Measurements from ENCODE around the gene TTLL5. TPM values are rescaled to one million over a fixed set of nuclear protein-coding genes. Genes with fewer than 3 reads are reported as not detected.

The TTLL5 gene
- total and polyA plus RNA-seq, 2 donors (not counting 1 experiment from before 2014, with no cell fraction given), result 16.1 to 23.8 TPM

DNA sequence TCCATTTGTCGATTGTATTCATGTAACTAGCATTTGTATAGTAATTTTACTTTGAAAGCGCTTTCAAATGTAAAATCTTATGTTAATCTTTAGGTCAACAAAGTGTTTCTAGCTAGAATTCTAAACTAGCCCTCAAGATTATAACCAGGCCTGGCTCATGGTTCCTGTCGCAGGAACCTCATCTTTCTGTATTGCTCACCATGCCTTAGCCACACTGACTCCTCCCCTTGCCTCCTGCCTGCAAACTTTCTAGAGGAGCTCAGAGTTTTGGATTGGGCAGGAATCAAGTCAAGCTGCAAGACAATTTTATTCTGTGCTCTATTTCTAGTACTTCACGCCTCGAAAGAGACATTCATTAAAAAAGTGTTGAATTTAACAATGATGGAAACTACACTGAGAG lies 220.9 kb downstream of the TTLL5 start:
- H3K4me1 ChIP-seq (ENCODE audit: control insufficient read depth, extremely low read depth, insufficient read depth, low read length), result peaks cover 30% of the 10 kb centered on the region
- H2AFZ ChIP-seq (ENCODE audit: low read length), result no peak overlapping the region
- no peak for DNase-seq (ENCODE audit: low read depth in 2 of 2)

DNA sequence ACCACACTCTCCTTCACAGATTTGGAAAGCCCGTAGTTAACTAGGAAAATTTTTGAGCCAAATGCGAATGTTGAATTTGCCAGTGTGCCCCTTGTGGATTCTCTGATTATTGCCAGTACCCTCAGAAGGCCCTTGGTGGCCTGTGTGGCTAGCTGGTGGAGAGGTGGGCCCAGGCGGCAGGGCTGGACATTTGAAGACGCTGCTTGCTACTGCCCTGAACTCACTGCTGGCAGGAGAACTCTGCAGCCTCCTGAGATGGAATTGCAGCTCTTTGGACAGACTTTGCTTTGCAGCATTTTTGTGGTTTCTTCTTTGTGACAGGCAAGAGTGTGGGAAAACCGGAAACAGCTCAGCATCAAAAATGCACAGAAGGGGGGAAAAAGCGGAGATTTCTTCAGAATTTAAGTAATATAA lies 223.2 kb downstream of the TTLL5 start:
- no peak for TF ChIP-seq EZH2 (IDR thresholded peaks at IDR 0.05; ENCODE audit: low read length, missing control alignments)
- TF ChIP-seq, protein P1, sequence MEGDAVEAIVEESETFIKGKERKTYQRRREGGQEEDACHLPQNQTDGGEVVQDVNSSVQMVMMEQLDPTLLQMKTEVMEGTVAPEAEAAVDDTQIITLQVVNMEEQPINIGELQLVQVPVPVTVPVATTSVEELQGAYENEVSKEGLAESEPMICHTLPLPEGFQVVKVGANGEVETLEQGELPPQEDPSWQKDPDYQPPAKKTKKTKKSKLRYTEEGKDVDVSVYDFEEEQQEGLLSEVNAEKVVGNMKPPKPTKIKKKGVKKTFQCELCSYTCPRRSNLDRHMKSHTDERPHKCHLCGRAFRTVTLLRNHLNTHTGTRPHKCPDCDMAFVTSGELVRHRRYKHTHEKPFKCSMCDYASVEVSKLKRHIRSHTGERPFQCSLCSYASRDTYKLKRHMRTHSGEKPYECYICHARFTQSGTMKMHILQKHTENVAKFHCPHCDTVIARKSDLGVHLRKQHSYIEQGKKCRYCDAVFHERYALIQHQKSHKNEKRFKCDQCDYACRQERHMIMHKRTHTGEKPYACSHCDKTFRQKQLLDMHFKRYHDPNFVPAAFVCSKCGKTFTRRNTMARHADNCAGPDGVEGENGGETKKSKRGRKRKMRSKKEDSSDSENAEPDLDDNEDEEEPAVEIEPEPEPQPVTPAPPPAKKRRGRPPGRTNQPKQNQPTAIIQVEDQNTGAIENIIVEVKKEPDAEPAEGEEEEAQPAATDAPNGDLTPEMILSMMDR (conservative IDR thresholded peaks at IDR 0.05 in 1 of 2, IDR thresholded peaks at IDR 0.05 in 1 of 2; ENCODE audit: low read depth in 1 of 2, low read length in 2 of 2), result peak; percentile 37 to 48
- peaks cover 23% of the 10 kb centered on the region for H3K4me1 ChIP-seq (ENCODE audit: control insufficient read depth, extremely low read depth, insufficient read depth, low read length)
- H3K4me3 ChIP-seq (replicated peaks in 1 of 4; ENCODE audit: control extremely low read depth in 1 of 4, insufficient read depth in 1 of 4, low read depth in 3 of 4, low read length in 4 of 4), result no peak overlapping the region
- H4K20me1 ChIP-seq (ENCODE audit: control insufficient read depth, extremely low read depth, insufficient read depth, low read length), result no peaks in the 10 kb centered on the region
- peak; percentile 84 to 92 for DNase-seq (ENCODE audit: low read depth in 2 of 2)
- no peaks in the 10 kb centered on the region for H3K9me3 ChIP-seq (ENCODE audit: control insufficient read depth, insufficient read depth, low read depth, low read length)
- H3K9ac ChIP-seq (ENCODE audit: insufficient read depth, low read length), result no peak overlapping the region
- H3K4me2 ChIP-seq (ENCODE audit: extremely low read depth, insufficient read depth, low read length), result peak overlapping the region; percentile 46
- no peaks in the 10 kb centered on the region for H3K79me2 ChIP-seq (ENCODE audit: control insufficient read depth, insufficient read depth, low read length)
- no peaks in the 10 kb centered on the region for H3K27me3 ChIP-seq (ENCODE audit: control insufficient read depth, insufficient read depth, low read length)
- H3K36me3 ChIP-seq (ENCODE audit: control insufficient read depth, insufficient read depth, low read length), result no peaks in the 10 kb centered on the region
- no peak overlapping the region for H2AFZ ChIP-seq (ENCODE audit: low read length)
- H3K27ac ChIP-seq (ENCODE audit: insufficient read depth, low read length), result no peak overlapping the region

More for the DNA sequence above, 220.9 kb downstream of the TTLL5 start:
- Histone ChIP-seq H3K9me3 (ENCODE audit: control insufficient read depth, insufficient read depth, low read depth, low read length) (no peaks in the 10 kb centered on the region), H3K79me2 (ENCODE audit: control insufficient read depth, insufficient read depth, low read length) (no peaks in the 10 kb centered on the region), H3K9ac (ENCODE audit: insufficient read depth, low read length) (no peak overlapping the region), H3K4me2 (ENCODE audit: extremely low read depth, insufficient read depth, low read length) (no peak overlapping the region), H3K27me3 (ENCODE audit: control insufficient read depth, insufficient read depth, low read length) (no peaks in the 10 kb centered on the region), H3K36me3 (ENCODE audit: control insufficient read depth, insufficient read depth, low read length) (no peaks in the 10 kb centered on the region), H3K4me3 (replicated peaks in 1 of 4; ENCODE audit: control extremely low read depth in 1 of 4, insufficient read depth in 1 of 4, low read depth in 3 of 4, low read length in 4 of 4) (no peak overlapping the region), H3K27ac (ENCODE audit: insufficient read depth, low read length) (no peak overlapping the region), H4K20me1 (ENCODE audit: control insufficient read depth, extremely low read depth, insufficient read depth, low read length) (no peaks in the 10 kb centered on the region)
- no peak for TF ChIP-seq EZH2 (IDR thresholded peaks at IDR 0.05; ENCODE audit: low read length, missing control alignments)
- TF ChIP-seq, protein P1 (conservative IDR thresholded peaks at IDR 0.05 in 1 of 2, IDR thresholded peaks at IDR 0.05 in 1 of 2; ENCODE audit: low read depth in 1 of 2, low read length in 2 of 2), result no peak

DNA sequence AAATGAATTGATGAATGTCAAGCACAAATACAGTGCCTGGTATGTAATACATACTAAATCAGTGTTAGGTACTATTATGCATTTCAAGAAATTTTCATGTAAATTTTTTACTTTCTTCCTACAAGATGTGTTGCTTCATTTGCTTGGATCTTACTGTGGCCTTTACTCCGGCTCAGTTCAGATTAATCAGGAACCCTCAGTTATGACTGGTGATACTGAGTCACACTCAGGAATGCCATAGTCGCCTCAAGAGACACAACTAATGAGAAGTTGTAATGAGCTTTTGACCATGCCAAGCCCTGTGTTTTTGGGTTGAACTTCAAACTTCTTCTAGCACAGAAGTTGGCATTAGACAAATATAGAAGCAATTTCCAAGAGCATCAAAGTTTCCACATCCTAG lies 224.8 kb downstream of the TTLL5 start:
- TF ChIP-seq, protein P1 (conservative IDR thresholded peaks at IDR 0.05 in 1 of 2, IDR thresholded peaks at IDR 0.05 in 1 of 2; ENCODE audit: low read depth in 1 of 2, low read length in 2 of 2), result no peak
- TF ChIP-seq EZH2 (IDR thresholded peaks at IDR 0.05; ENCODE audit: low read length, missing control alignments), result no peak
- H3K9ac ChIP-seq (ENCODE audit: insufficient read depth, low read length), result no peak overlapping the region
- DNase-seq (ENCODE audit: low read depth in 2 of 2), result peak; percentile 59 to 86
- H4K20me1 ChIP-seq (ENCODE audit: control insufficient read depth, extremely low read depth, insufficient read depth, low read length), result no peaks in the 10 kb centered on the region
- H3K27ac ChIP-seq (ENCODE audit: insufficient read depth, low read length), result peak overlapping the region; percentile 26
- peak overlapping the region; percentile 13 for H3K4me2 ChIP-seq (ENCODE audit: extremely low read depth, insufficient read depth, low read length)
- no peaks in the 10 kb centered on the region for H3K36me3 ChIP-seq (ENCODE audit: control insufficient read depth, insufficient read depth, low read length)
- no peak overlapping the region for H3K4me3 ChIP-seq (replicated peaks in 1 of 4; ENCODE audit: control extremely low read depth in 1 of 4, insufficient read depth in 1 of 4, low read depth in 3 of 4, low read length in 4 of 4)
- H3K79me2 ChIP-seq (ENCODE audit: control insufficient read depth, insufficient read depth, low read length), result no peaks in the 10 kb centered on the region
- H3K9me3 ChIP-seq (ENCODE audit: control insufficient read depth, insufficient read depth, low read depth, low read length), result no peaks in the 10 kb centered on the region
- no peak overlapping the region for H2AFZ ChIP-seq (ENCODE audit: low read length)
- H3K27me3 ChIP-seq (ENCODE audit: control insufficient read depth, insufficient read depth, low read length), result no peaks in the 10 kb centered on the region
- H3K4me1 ChIP-seq (ENCODE audit: control insufficient read depth, extremely low read depth, insufficient read depth, low read length), result peaks cover 23% of the 10 kb centered on the region
